ENCODE measurements around the gene DTX1. TPM values are rescaled to one million over a fixed set of nuclear protein-coding genes. Genes with fewer than 3 reads are reported as not detected.
A peak's percentile ranks its signal among the peaks of the same experiment; 100 is the strongest.

Gene DTX1
- total RNA-seq, 4 donors from 2014 or later, result 3.1 to 33.8 (median 5.3) TPM

GRCh38 chr12:113083863-113084435 lies 27.4 kb downstream of the DTX1 start:
- DNase-seq, result peak in 1 of 3 donors; percentile 54
- Histone ChIP-seq H3K36me3 (no peaks in the 10 kb centered on the region), H3K27ac (no peak overlapping the region), H3K4me3 (no peak overlapping the region), H3K4me1 (peaks cover 0 to 31% (median 13%) of the 10 kb centered on the region in 4 donors), H3K27me3 (no peaks in the 10 kb centered on the region), H3K9me3 (no peaks in the 10 kb centered on the region)
- no peak for TF ChIP-seq CTCF (IDR thresholded peaks at IDR 0.05)
- no peak for TF ChIP-seq POLR2A (IDR thresholded peaks at IDR 0.05)

- H3K4me3 ChIP-seq, result no peak overlapping the region
- peaks cover 0 to 50% (median 13%) of the 10 kb centered on the region in 4 donors for H3K4me1 ChIP-seq
- H3K36me3 ChIP-seq, result no peaks in the 10 kb centered on the region
- peak in 2 of 3 donors; percentile 84 to 89 for DNase-seq
- H3K27ac ChIP-seq, result peak overlapping the region in 3 of 4 donors; percentile 42 to 76 (median 43)
- no peaks in the 10 kb centered on the region for H3K27me3 ChIP-seq
- no peaks in the 10 kb centered on the region for H3K9me3 ChIP-seq
- TF ChIP-seq CTCF (IDR thresholded peaks at IDR 0.05) (no peak), POLR2A (IDR thresholded peaks at IDR 0.05) (no peak)
These were observed 30.0 kb downstream of the DTX1 start for GRCh38 chr12:113086249-113087164.

GRCh38 chr12:113087193-113087592 lies 30.7 kb downstream of the DTX1 start:
- no peak overlapping the region for H3K4me3 ChIP-seq
- H3K27me3 ChIP-seq, result no peaks in the 10 kb centered on the region
- H3K27ac ChIP-seq, result peak overlapping the region in 3 of 4 donors; percentile 42 to 76 (median 43)
- peaks cover 0 to 50% (median 13%) of the 10 kb centered on the region in 4 donors for H3K4me1 ChIP-seq
- H3K36me3 ChIP-seq, result no peaks in the 10 kb centered on the region
- TF ChIP-seq CTCF (IDR thresholded peaks at IDR 0.05), result no peak
- H3K9me3 ChIP-seq, result no peaks in the 10 kb centered on the region
- DNase-seq, result peak in 1 of 3 donors; percentile 69

GRCh38 chr12:113088037-113088436 lies 31.5 kb downstream of the DTX1 start:
- Histone ChIP-seq H3K4me3 (no peak overlapping the region), H3K27ac (peak overlapping the region in 1 of 4 donors; percentile 76), H3K4me1 (peaks cover 0 to 53% (median 15%) of the 10 kb centered on the region in 4 donors), H3K9me3 (no peaks in the 10 kb centered on the region), H3K27me3 (no peaks in the 10 kb centered on the region), H3K36me3 (no peaks in the 10 kb centered on the region)
- no peak for DNase-seq
- TF ChIP-seq CTCF (IDR thresholded peaks at IDR 0.05), result no peak

- TF ChIP-seq POLR2A (IDR thresholded peaks at IDR 0.05) (no peak), CTCF (IDR thresholded peaks at IDR 0.05) (no peak)
- Histone ChIP-seq H3K9me3 (no peaks in the 10 kb centered on the region), H3K36me3 (no peaks in the 10 kb centered on the region), H3K27ac (peak overlapping the region in 3 of 4 donors; percentile 50 to 70 (median 52)), H3K4me1 (peaks cover 0 to 55% (median 17%) of the 10 kb centered on the region in 4 donors), H3K4me3 (peak overlapping the region in 1 of 4 donors; percentile 10), H3K27me3 (no peaks in the 10 kb centered on the region)
- DNase-seq, result peak in 2 of 3 donors; percentile 54 to 74
These were observed 32.6 kb downstream of the DTX1 start for GRCh38 chr12:113088971-113089756.
